ENCODE data around the gene ATAD5.

DNA sequence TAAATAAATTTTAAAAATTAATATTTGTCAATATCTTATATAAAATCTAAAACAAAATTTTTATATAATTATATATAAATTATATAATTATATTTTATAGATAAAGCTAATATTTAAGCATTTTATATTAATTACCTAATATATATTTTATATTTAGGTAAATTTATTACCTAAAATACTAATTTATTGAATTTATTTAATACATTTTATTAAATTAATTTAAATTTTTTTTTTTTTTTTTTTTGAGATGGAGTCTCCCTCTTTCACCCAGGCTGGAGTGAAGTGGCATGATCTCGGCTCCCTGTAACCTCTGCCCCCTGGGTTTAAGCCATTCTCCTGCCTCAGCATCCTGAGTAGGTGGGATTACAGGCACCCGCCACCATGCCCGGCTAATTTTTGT, 22.4 kb downstream of the ATAD5 start:
- TF ChIP-seq, protein P1, sequence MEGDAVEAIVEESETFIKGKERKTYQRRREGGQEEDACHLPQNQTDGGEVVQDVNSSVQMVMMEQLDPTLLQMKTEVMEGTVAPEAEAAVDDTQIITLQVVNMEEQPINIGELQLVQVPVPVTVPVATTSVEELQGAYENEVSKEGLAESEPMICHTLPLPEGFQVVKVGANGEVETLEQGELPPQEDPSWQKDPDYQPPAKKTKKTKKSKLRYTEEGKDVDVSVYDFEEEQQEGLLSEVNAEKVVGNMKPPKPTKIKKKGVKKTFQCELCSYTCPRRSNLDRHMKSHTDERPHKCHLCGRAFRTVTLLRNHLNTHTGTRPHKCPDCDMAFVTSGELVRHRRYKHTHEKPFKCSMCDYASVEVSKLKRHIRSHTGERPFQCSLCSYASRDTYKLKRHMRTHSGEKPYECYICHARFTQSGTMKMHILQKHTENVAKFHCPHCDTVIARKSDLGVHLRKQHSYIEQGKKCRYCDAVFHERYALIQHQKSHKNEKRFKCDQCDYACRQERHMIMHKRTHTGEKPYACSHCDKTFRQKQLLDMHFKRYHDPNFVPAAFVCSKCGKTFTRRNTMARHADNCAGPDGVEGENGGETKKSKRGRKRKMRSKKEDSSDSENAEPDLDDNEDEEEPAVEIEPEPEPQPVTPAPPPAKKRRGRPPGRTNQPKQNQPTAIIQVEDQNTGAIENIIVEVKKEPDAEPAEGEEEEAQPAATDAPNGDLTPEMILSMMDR (IDR thresholded peaks at IDR 0.05; ENCODE audit: low read depth, low read length) = no peak
- no peak for TF ChIP-seq POLR2A (IDR thresholded peaks at IDR 0.05; ENCODE audit: extremely low read depth, insufficient read length)
- TF ChIP-seq, protein P2, sequence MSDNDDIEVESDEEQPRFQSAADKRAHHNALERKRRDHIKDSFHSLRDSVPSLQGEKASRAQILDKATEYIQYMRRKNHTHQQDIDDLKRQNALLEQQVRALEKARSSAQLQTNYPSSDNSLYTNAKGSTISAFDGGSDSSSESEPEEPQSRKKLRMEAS (IDR thresholded peaks at IDR 0.05; ENCODE audit: low read depth, low read length) = no peak
- TF ChIP-seq MYC (IDR thresholded peaks at IDR 0.05; ENCODE audit: low read depth, low read length) = no peak

Measured in NB4 (cell line).